GM03348 (cell line): Measurements from ENCODE around the gene ABCC10.
"Not testable (repeated sequence)": the region's sequence is repeated elsewhere in the genome, so short reads cannot be mapped to it uniquely, and the experiment has no call there.

Experiments
- DNase-seq: peaks from one replicate; pipeline ENCODE4 v3.0.0; 2012; ENCODE audit warnings: low spot score

ABCC10 gene

GRCh38 chr6:43427406-43428111 lies at the start of gene ABCC10:
TSS of gene ABCC10 (plus strand) at chr6:43427541. CDS start at chr6:43427979, 438 bp downstream.
- DNase-seq: peak; percentile 98

GRCh38 chr6:43377710-43378229 lies 49.6 kb upstream of the ABCC10 start:
- no peak for DNase-seq

GRCh38 chr6:43378631-43379030 lies 48.7 kb upstream of the ABCC10 start:
- DNase-seq: no peak

- not testable (repeated sequence) for DNase-seq
Observed at GRCh38 chr6:43380858-43381257, 46.5 kb upstream of the ABCC10 start.

- peak; percentile 59 for DNase-seq
Observed at GRCh38 chr6:43383021-43383667, 44.2 kb upstream of the ABCC10 start.

- DNase-seq: peak; percentile 49
Observed at GRCh38 chr6:43386492-43386891, 40.8 kb upstream of the ABCC10 start.

- no peak for DNase-seq
Observed at GRCh38 chr6:43389730-43390295, 37.5 kb upstream of the ABCC10 start.

GRCh38 chr6:43390753-43391439 lies 36.4 kb upstream of the ABCC10 start:
- DNase-seq: not testable (repeated sequence)

GRCh38 chr6:43391440-43392031 lies 35.8 kb upstream of the ABCC10 start:
- no peak for DNase-seq

GRCh38 chr6:43393133-43393532 lies 34.2 kb upstream of the ABCC10 start:
- DNase-seq: not testable (repeated sequence)

GRCh38 chr6:43393602-43394001 lies 33.7 kb upstream of the ABCC10 start:
- no peak for DNase-seq

GRCh38 chr6:43394982-43395381 lies 32.4 kb upstream of the ABCC10 start:
- DNase-seq: no peak

GRCh38 chr6:43395776-43396175 lies 31.6 kb upstream of the ABCC10 start:
- no peak for DNase-seq

- DNase-seq: no peak
Observed at GRCh38 chr6:43396408-43397149, 30.8 kb upstream of the ABCC10 start.

GRCh38 chr6:43399932-43400487 lies 27.3 kb upstream of the ABCC10 start:
- DNase-seq: no peak

GRCh38 chr6:43401730-43402129 lies 25.6 kb upstream of the ABCC10 start:
- no peak for DNase-seq

- no peak for DNase-seq
Observed at GRCh38 chr6:43402820-43403219, 24.5 kb upstream of the ABCC10 start.

GRCh38 chr6:43405354-43405753 lies 22.0 kb upstream of the ABCC10 start:
- no peak for DNase-seq

GRCh38 chr6:43407296-43407695 lies 20.0 kb upstream of the ABCC10 start:
- DNase-seq: no peak

- no peak for DNase-seq
Observed at GRCh38 chr6:43408259-43408658, 19.1 kb upstream of the ABCC10 start.

- DNase-seq: not testable (repeated sequence)
Observed at GRCh38 chr6:43410776-43411175, 16.6 kb upstream of the ABCC10 start.
